K562 (cell line): ENCODE results near the gene NAXD. TPM values are rescaled to one million over a fixed set of nuclear protein-coding genes. Genes with fewer than 3 reads are reported as not detected.

ENCODE experiments used
- ATAC-seq: fragments of 200-7000 bp; cut with Tn5 transposase; 3 replicates; pipeline ENCODE4 v1.9.1; 2020; ENCODE audit warnings: moderate library complexity
- BruUV-seq: library from RNA; stranded (reverse); fragments of 400-500 nt; replicated peaks from 2 replicates; lab custom pipeline; 2021; lab: Mats Ljungman, UMichigan
- CTCF ChIA-PET: fragments of 300-600 bp; formaldehyde crosslinking; extraction: SDS; loops from one replicate; lab custom pipeline; 2021; ENCODE audit warnings: low intra/inter-chr PET ratio; lab: Yijun Ruan, JAX
- POLR2A ChIA-PET: fragments of 300-600, 350-650 bp; sonication (Branson Sonifier 250); formaldehyde crosslinking; extraction: SDS; loops from one replicate; lab custom pipeline; 2021; ENCODE audit warnings: antibody characterized with exemption, inconsistent platforms; lab: Yijun Ruan, JAX
- DNase-seq, 4 experiments: peaks; one replicate each; pipeline versions ENCODE4 v3.0.0 to v3.0.0-alpha.2; 2011 to 2018; ENCODE audit warnings: low spot score in 3 of 4, mixed read lengths in 3 of 4; ENCODE audit errors: extremely low read depth in 1 of 4
- FAIRE-seq: peaks from 2 replicates; lab custom pipeline; 2011; peaks lifted over from hg19 to GRCh38; lab: Jason Lieb, UNC
- H2AFZ ChIP-seq: 2 replicates; pipeline ENCODE4 v1.6.0; 2011; ENCODE audit warnings: low read depth, low read length, control low read depth, inconsistent platforms
- H3K27ac ChIP-seq: fragments of 200-600 bp; 3 replicates; pipeline ENCODE4 v1.8.0; 2011; ENCODE audit warnings: low read depth, mild to moderate bottlenecking, control low read depth, inconsistent platforms, low read length, moderate library complexity, mixed read lengths; ENCODE audit errors: extremely low read depth
- H3K27me3 ChIP-seq, 2 experiments: fragments of 300-600 bp in 1 of 2; 2 replicates in 1 of 2; 3 replicates in 1 of 2; pipeline versions ENCODE4 v1.6.0 to v1.8.0; 2011; ENCODE audit warnings: inconsistent platforms in 2 of 2, low read length in 2 of 2, mild to moderate bottlenecking in 1 of 2, mixed read lengths in 1 of 2, moderate library complexity in 1 of 2; ENCODE audit not compliant: control insufficient read depth in 2 of 2, insufficient read depth in 2 of 2
- H3K36me3 ChIP-seq: fragments of 300-600 bp; 3 replicates; pipeline ENCODE4 v1.8.0; 2011; ENCODE audit warnings: mild to moderate bottlenecking, low read length, inconsistent platforms; ENCODE audit not compliant: control insufficient read depth, insufficient read depth
- H3K4me1 ChIP-seq, 2 experiments: fragments of 200-600 bp in 1 of 2; replicated peaks in 1 of 2; 2 replicates in 1 of 2; 3 replicates in 1 of 2; pipeline versions ENCODE4 v1.5.1 to v1.8.0; 2011; ENCODE audit warnings: inconsistent platforms in 2 of 2, low read length in 2 of 2, mild to moderate bottlenecking in 1 of 2, mixed read lengths in 1 of 2, moderate library complexity in 1 of 2; ENCODE audit not compliant: control insufficient read depth in 2 of 2, insufficient read depth in 2 of 2
- H3K4me2 ChIP-seq: 2 replicates; pipeline ENCODE4 v1.6.1; 2011; ENCODE audit warnings: low read length, control low read depth, inconsistent platforms, mixed read lengths; ENCODE audit not compliant: insufficient read depth
- H3K4me3 ChIP-seq: fragments of 200-600 bp; sonication (generic), shearing (Covaris generic); 2 replicates; pipeline ENCODE4 v1.5.1; 2016; ENCODE audit warnings: control low read depth, inconsistent platforms
- H3K79me2 ChIP-seq: fragments of 200-600 bp; 3 replicates; pipeline ENCODE4 v1.8.0; 2011; ENCODE audit warnings: low read length, inconsistent platforms; ENCODE audit not compliant: control insufficient read depth, insufficient read depth
- H3K9ac ChIP-seq, 2 experiments: 2 replicates each; pipeline versions ENCODE4 v1.6.0 to v1.6.1; 2011; ENCODE audit warnings: low read depth in 2 of 2, low read length in 2 of 2, control low read depth in 1 of 2, inconsistent platforms in 1 of 2, mild to moderate bottlenecking in 1 of 2, mixed read lengths in 1 of 2; ENCODE audit not compliant: insufficient read depth in 1 of 2
- H3K9me1 ChIP-seq: one replicate; pipeline ENCODE4 v1.6.0; 2011; ENCODE audit warnings: inconsistent platforms, mild to moderate bottlenecking, low read length, moderate library complexity; ENCODE audit not compliant: control insufficient read depth, insufficient read depth
- H3K9me3 ChIP-seq: replicated peaks from 2 replicates; pipeline ENCODE4 v1.5.1; 2011; ENCODE audit warnings: low read depth, low read length, inconsistent platforms; ENCODE audit not compliant: control insufficient read depth, insufficient read depth
- H4K20me1 ChIP-seq: replicated peaks from 2 replicates; pipeline ENCODE4 v1.6.1; 2011; ENCODE audit warnings: low read length, inconsistent platforms, mixed read lengths; ENCODE audit not compliant: control insufficient read depth, insufficient read depth
- IRF9 ChIP-seq: fragments of 450-650 bp; IDR thresholded peaks from 2 replicates; pipeline ENCODE4 v1.6.1; 2016; ENCODE audit warnings: missing biosample characterization, missing genetic modification characterization
- MTA1 ChIP-seq: fragments of 450-650 bp; IDR thresholded peaks from 2 replicates; pipeline ENCODE4 v1.6.1; 2017; ENCODE audit warnings: borderline replicate concordance
- NCOA1 ChIP-seq: fragments of 450-650 bp; IDR thresholded peaks from 2 replicates; pipeline ENCODE4 v1.6.1; 2016; ENCODE audit warnings: low read depth
- NR3C1 ChIP-seq: sonication (generic); formaldehyde crosslinking; IDR thresholded peaks from 2 replicates; pipeline ENCODE4 v1.8.1; 2022; ENCODE audit warnings: missing genetic modification reagents
- SMARCC2 ChIP-seq: fragments of 450-650 bp; IDR thresholded peaks from 2 replicates; pipeline ENCODE4 v1.6.1; 2017; ENCODE audit warnings: antibody characterized with exemption, moderate library complexity, mild to moderate bottlenecking, low read depth
- TBP ChIP-seq: optimal IDR thresholded peaks from 2 replicates; pipeline ENCODE3; 2011; ENCODE audit warnings: low read depth, low read length, improper control_type of control experiment
- ZBTB5 ChIP-seq: fragments of 450-650 bp; IDR thresholded peaks from 2 replicates; pipeline ENCODE4 v1.6.1; 2017; ENCODE audit warnings: antibody characterized with exemption
- ZNF133 ChIP-seq: fragments of 250-450 bp; sonication (Bioruptor Pico); IDR thresholded peaks from 2 replicates; pipeline ENCODE4 v1.4.0; 2020; ENCODE audit warnings: mild to moderate bottlenecking
- ZNF184 ChIP-seq: sonication (generic); formaldehyde crosslinking; IDR thresholded peaks from 2 replicates; pipeline ENCODE4 v1.5.0; 2020; ENCODE audit warnings: missing genetic modification reagents
- ZNF785 ChIP-seq: fragments of 250-450 bp; sonication (Bioruptor Pico); IDR thresholded peaks from 2 replicates; pipeline ENCODE4 v1.4.0; 2020; ENCODE audit warnings: mild to moderate bottlenecking
- WGBS: fragments of 100-300 bp; shearing (Covaris generic); methylation state at CpG from one replicate; pipeline ENCODE4 v1.1.6; 2016; ENCODE audit warnings: low coverage, mixed read lengths; ENCODE audit not compliant: insufficient coverage; ENCODE audit errors: missing lambda C conversion rate; 5-methylcytosine and 5-hydroxymethylcytosine counted together
- in situ Hi-C: fragments of 300-500 bp; cut with MboI; formaldehyde crosslinking; loops from 4 replicates; pipeline ENCODE4 v1.15.0; 2018; ENCODE audit warnings: inconsistent platforms, mixed read lengths
- intact Hi-C: fragments of 100-400 bp; cut with micrococcal nuclease; formaldehyde crosslinking; loops from 2 replicates; pipeline ENCODE4 v1.14.2; 2022
- polyA plus RNA-seq, 8 experiments: library from polyadenylated mRNA; depleted of rRNA in 4 of 8; stranded (reverse) in 5 of 8; unstranded in 3 of 8; fragments of >200 nt; fragmentation: Nextera tagmentation in 2 of 8; fragmentation: Illumina TruSeq in 1 of 8; extraction: Ambion mirVana in 2 of 8; extraction: Trizol in 1 of 8; gene quantifications; 2 replicates each; pipeline versions ENCODE4 v1.2.1 to v1.2.3, GENCODE V29; 2011 to 2014; ENCODE audit warnings: inconsistent platforms in 1 of 8, missing spikeins in 1 of 8
- total RNA-seq, 7 experiments: library from RNA; depleted of rRNA in 6 of 7; stranded (reverse); fragments of >200 nt in 6 of 7; fragmentation: Illumina TruSeq in 2 of 7; extraction: Trizol in 2 of 7; gene quantifications; 2 replicates each; pipeline versions ENCODE4 v1.2.1 to v1.2.3, GENCODE V29; 2011 to 2021; ENCODE audit warnings: low replicate concordance in 1 of 7

NAXD gene
- total and polyA plus RNA-seq, 9 of the 15 experiments (the other 6 are each of a cell fraction or from before 2014, with no cell fraction given), result 0.59 to 20.6 (median 13.0) TPM

- TF ChIP-seq ZNF785 (no peak), ZNF184 (no peak), SMARCC2 (no peak), ZNF133 (CRISPR knock-in tag) (no peak), TBP (no peak), NCOA1 (no peak)
Observed at GRCh38 chr13:110620596-110620995, 5.3 kb downstream of the NAXD start (continued).

GRCh38 chr13:110624766-110625756, 9.7 kb downstream of the NAXD start:
- in situ Hi-C loops (no loop called here), intact Hi-C loops (no loop called here)
- ChIA-PET CTCF (no interaction called here), POLR2A (interaction anchor here (0.9 kb wide), 1 partner anchor 25 kb away, joined by 3 read pairs; no protein-coding TSS in a partner anchor)
- H3K9me3 ChIP-seq, result no peaks in the 10 kb centered on the region
- ATAC-seq (no peak), FAIRE-seq (no peak), DNase-seq (no peak)
- H3K27me3 ChIP-seq, result no peaks in the 10 kb centered on the region
- no TSS peak for BruUV-seq
- H2AFZ ChIP-seq, result no peak overlapping the region
- H3K4me2 ChIP-seq, result no peak overlapping the region
- H4K20me1 ChIP-seq, result peaks cover 6% of the 10 kb centered on the region; the same call in 1 of the 2 replicates
- H3K9ac ChIP-seq, result peak overlapping the region in 1 of 2 experiments; percentile 35; a peak in 2 of 4 replicates
- peaks cover 39% of the 10 kb centered on the region for H3K79me2 ChIP-seq
- TF ChIP-seq ZBTB5 (no peak), IRF9 (tag) (no peak), MTA1 (no peak), NR3C1 (CRISPR knock-in tag) (no peak)
- peaks cover 0 to 12% of the 10 kb centered on the region in 2 experiments; a peak in 1 of 5 replicates for H3K4me1 ChIP-seq
- H3K9me1 ChIP-seq, result no peaks in the 10 kb centered on the region
- H3K36me3 ChIP-seq, result peaks cover 38% of the 10 kb centered on the region; the same call in 2 of the 3 replicates
- no peak overlapping the region for H3K4me3 ChIP-seq
- no peak overlapping the region for H3K27ac ChIP-seq
- WGBS, result 93% methylated on average over 21 of the region's 41 CpGs
